ENCODE data around the gene TPRG1. TPM values are rescaled to one million over a fixed set of nuclear protein-coding genes. Genes with fewer than 3 reads are reported as not detected.

TPRG1 gene
- total and polyA plus RNA-seq, 2 donors (not counting 1 experiment from before 2014, with no cell fraction given) = 0.21 to 0.39 TPM

GRCh38 chr3:189300345-189300744 is 128.6 kb downstream of the TPRG1 start:
- DNase-seq (no peak), ATAC-seq (ENCODE audit: low read depth) (no peak)
- Histone ChIP-seq H2AFZ (ENCODE audit: insufficient read depth, low read depth, low read length, poor library complexity, severe bottlenecking) (no peak overlapping the region), H3K9ac (ENCODE audit: low read length) (no peak overlapping the region), H3K27ac (ENCODE audit: low read length in 2 of 2) (no peak overlapping the region), H3K9me3 (ENCODE audit: control extremely low read depth in 1 of 3, control insufficient read depth in 2 of 3, insufficient read depth in 1 of 3, low read length in 2 of 3) (no peaks in the 10 kb centered on the region), H3K4me3 (ENCODE audit: control extremely low read depth in 1 of 5, extremely low read depth in 1 of 5, insufficient read depth in 1 of 5, low read depth in 2 of 5, low read length in 4 of 5) (no peak overlapping the region), H3K4me2 (replicated peaks; ENCODE audit: low read depth, low read length, poor library complexity, severe bottlenecking) (no peak overlapping the region), H3K4me1 (ENCODE audit: control insufficient read depth in 2 of 2, insufficient read depth in 2 of 2, low read length in 2 of 2) (no peaks in the 10 kb centered on the region), H3K36me3 (replicated peaks in 1 of 2; ENCODE audit: control extremely low read depth in 1 of 2, control insufficient read depth in 1 of 2, extremely low read depth in 1 of 2, insufficient read depth in 2 of 2, low read length in 1 of 2) (no peaks in the 10 kb centered on the region), H3K27me3 (replicated peaks in 1 of 4; ENCODE audit: control extremely low read depth in 1 of 4, control insufficient read depth in 3 of 4, insufficient read depth in 4 of 4, low read length in 3 of 4) (peaks cover 0 to 4% (median 0%) of the 10 kb centered on the region in 4 experiments), H3K79me2 (ENCODE audit: control insufficient read depth, insufficient read depth, low read length) (no peaks in the 10 kb centered on the region), H4K20me1 (ENCODE audit: control insufficient read depth, insufficient read depth, low read length, poor library complexity, severe bottlenecking) (no peaks in the 10 kb centered on the region)
- no peak for TF ChIP-seq EZH2 (IDR thresholded peaks at IDR 0.05; ENCODE audit: borderline replicate concordance, insufficient read depth, low read depth, low read length, poor library complexity, severe bottlenecking)
- no peak for TF ChIP-seq CTCF (IDR thresholded peaks at IDR 0.05)
- ChIA-PET CTCF (interaction anchor here (0.6 kb wide), 1 partner anchor 154 kb away, joined by 3 read pairs; no protein-coding TSS in a partner anchor), POLR2A (no interaction called here)
- intact Hi-C loops (cut with micrococcal nuclease) = no loop called here
- H3K4me3 Mint-ChIP-seq = no peak overlapping the region
- H3K4me1 Mint-ChIP-seq = no peaks in the 10 kb centered on the region
- H3K27me3 Mint-ChIP-seq = no peaks in the 10 kb centered on the region
- no peak overlapping the region for H3K27ac Mint-ChIP-seq
- WGBS (ENCODE audit: insufficient coverage) = no CpG with 5 or more reads among the region's 1 CpG
- no peaks in the 10 kb centered on the region for H3K9me3 Mint-ChIP-seq (ENCODE audit: insufficient read depth)

- H2AFZ ChIP-seq (ENCODE audit: insufficient read depth, low read depth, low read length, poor library complexity, severe bottlenecking) = no peak overlapping the region
- no peak for TF ChIP-seq EZH2 (IDR thresholded peaks at IDR 0.05; ENCODE audit: borderline replicate concordance, insufficient read depth, low read depth, low read length, poor library complexity, severe bottlenecking)
- no peak for TF ChIP-seq CTCF (IDR thresholded peaks at IDR 0.05)
These were observed 129.7 kb downstream of the TPRG1 start for GRCh38 chr3:189301479-189301878.

More at GRCh38 chr3:189301479-189301878, 129.7 kb downstream of the TPRG1 start:
- Histone ChIP-seq H3K4me3 (ENCODE audit: control extremely low read depth in 1 of 5, extremely low read depth in 1 of 5, insufficient read depth in 1 of 5, low read depth in 2 of 5, low read length in 4 of 5) (no peak overlapping the region), H3K9ac (ENCODE audit: low read length) (no peak overlapping the region), H3K4me1 (ENCODE audit: control insufficient read depth in 2 of 2, insufficient read depth in 2 of 2, low read length in 2 of 2) (no peaks in the 10 kb centered on the region), H3K27me3 (replicated peaks in 1 of 4; ENCODE audit: control extremely low read depth in 1 of 4, control insufficient read depth in 3 of 4, insufficient read depth in 4 of 4, low read length in 3 of 4) (peaks cover 0 to 4% (median 0%) of the 10 kb centered on the region in 4 experiments), H3K4me2 (replicated peaks; ENCODE audit: low read depth, low read length, poor library complexity, severe bottlenecking) (no peak overlapping the region), H3K79me2 (ENCODE audit: control insufficient read depth, insufficient read depth, low read length) (no peaks in the 10 kb centered on the region), H3K27ac (ENCODE audit: low read length in 2 of 2) (no peak overlapping the region), H3K36me3 (replicated peaks in 1 of 2; ENCODE audit: control extremely low read depth in 1 of 2, control insufficient read depth in 1 of 2, extremely low read depth in 1 of 2, insufficient read depth in 2 of 2, low read length in 1 of 2) (no peaks in the 10 kb centered on the region), H3K9me3 (ENCODE audit: control extremely low read depth in 1 of 3, control insufficient read depth in 2 of 3, insufficient read depth in 1 of 3, low read length in 2 of 3) (no peaks in the 10 kb centered on the region), H4K20me1 (ENCODE audit: control insufficient read depth, insufficient read depth, low read length, poor library complexity, severe bottlenecking) (no peaks in the 10 kb centered on the region)
- H3K9me3 Mint-ChIP-seq (ENCODE audit: insufficient read depth) = no peaks in the 10 kb centered on the region
- H3K4me3 Mint-ChIP-seq = no peak overlapping the region
- ChIA-PET CTCF (no interaction called here), POLR2A (no interaction called here)
- 100% methylated on average over 2 of the region's 2 CpGs for WGBS (ENCODE audit: insufficient coverage)
- DNase-seq = no peak
- H3K27ac Mint-ChIP-seq = no peak overlapping the region
- ATAC-seq (ENCODE audit: low read depth) = no peak
- intact Hi-C loops (cut with micrococcal nuclease) = no loop called here
- no peaks in the 10 kb centered on the region for H3K4me1 Mint-ChIP-seq
- no peaks in the 10 kb centered on the region for H3K27me3 Mint-ChIP-seq

Measured in B cell (primary cell).